Esophagus muscularis mucosa (tissue), 4 donors: Measurements from ENCODE around the gene LRP2. TPM values are rescaled to one million over a fixed set of nuclear protein-coding genes. Genes with fewer than 3 reads are reported as not detected.

ENCODE experiments used
- DNase-seq: peaks from one replicate; pipeline ENCODE4 v3.0.0-alpha.2; 2017; ENCODE audit errors: extremely low spot score
- H3K27ac ChIP-seq, 4 donors: fragments of 200-600 bp; sonication (generic); replicated peaks in 1 of 4; 1 replicate in 3 of 4; 2 replicates in 1 of 4; pipeline ENCODE4 v1.5.1; 2016 to 2019; ENCODE audit warnings: mild to moderate bottlenecking in 1 of 4
- H3K27me3 ChIP-seq, 4 donors: fragments of 200-600 bp; sonication (generic); one replicate each; pipeline versions ENCODE4 v1.5.1 to v1.6.0; 2016 to 2019
- H3K36me3 ChIP-seq, 4 donors: fragments of 200-600 bp; sonication (generic); one replicate each; pipeline ENCODE4 v1.5.1; 2016 to 2019
- H3K4me1 ChIP-seq, 4 donors: fragments of 200-600 bp; sonication (generic); one replicate each; pipeline ENCODE4 v1.5.1; 2016 to 2019
- H3K4me3 ChIP-seq, 4 donors: fragments of 200-600 bp; sonication (generic); 1 replicate in 2 of 4; 2 replicates in 2 of 4; pipeline ENCODE4 v1.5.1; 2016 to 2019; ENCODE audit warnings: mild to moderate bottlenecking in 4 of 4, moderate library complexity in 1 of 4
- H3K9me3 ChIP-seq, 4 donors: fragments of 200-600 bp; sonication (generic); 1 replicate in 3 of 4; 2 replicates in 1 of 4; pipeline ENCODE4 v1.5.1; 2016 to 2019
- CTCF ChIP-seq, 3 experiments: fragments of 200-600 bp in 2 of 3; fragments of 450-650 bp in 1 of 3; sonication (generic) in 2 of 3; IDR thresholded peaks; one replicate each; pipeline ENCODE4 v1.5.1; 2017 to 2019; ENCODE audit warnings: antibody characterized with exemption in 3 of 3, mild to moderate bottlenecking in 2 of 3, moderate library complexity in 1 of 3
- EP300 ChIP-seq: sonication (generic); formaldehyde crosslinking; IDR thresholded peaks from one replicate; pipeline ENCODE4 v1.6.1; 2017; ENCODE audit warnings: antibody characterized with exemption
- POLR2A ChIP-seq: fragments of 450-650 bp; IDR thresholded peaks from one replicate; pipeline ENCODE4 v1.6.1; 2017; ENCODE audit warnings: antibody characterized with exemption, moderate library complexity, mild to moderate bottlenecking, low read depth
- POLR2AphosphoS5 ChIP-seq, 2 donors: sonication (generic); formaldehyde crosslinking; IDR thresholded peaks; one replicate each; pipeline ENCODE4 v1.6.1; 2017; ENCODE audit warnings: antibody characterized with exemption in 2 of 2
- WGBS: methylation state at CpG from one replicate; pipeline ENCODE4 v1.1.5; 2018; 5-methylcytosine and 5-hydroxymethylcytosine counted together
- intact Hi-C: fragments of 100-400 bp; cut with DNase I; formaldehyde crosslinking; loops from one replicate; pipeline ENCODE4 v1.15.1; 2023
- total RNA-seq, 4 donors: library from RNA; depleted of rRNA; stranded (reverse); fragments of >200 nt; gene quantifications; one replicate each; pipeline versions ENCODE4 v1.1.0 to v1.2.1, GENCODE V29; 2016

Gene LRP2
- total RNA-seq, 4 donors from 2014 or later = not detected

GRCh38 chr2:169393068-169393590 lies 30.8 kb upstream of the LRP2 start:
- intact Hi-C loops = no loop called here
- Histone ChIP-seq H3K27me3 (no peaks in the 10 kb centered on the region), H3K4me3 (no peak overlapping the region), H3K4me1 (no peaks in the 10 kb centered on the region), H3K36me3 (no peaks in the 10 kb centered on the region), H3K9me3 (no peaks in the 10 kb centered on the region), H3K27ac (no peak overlapping the region)
- TF ChIP-seq EP300 = no peak
- TF ChIP-seq CTCF (IDR thresholded peaks at IDR 0.05) = no peak
- TF ChIP-seq POLR2A = no peak
- no peak for TF ChIP-seq POLR2AphosphoS5 (IDR thresholded peaks at IDR 0.05)
- 41% methylated on average over 7 of the region's 7 CpGs for WGBS
- DNase-seq = no peak

- Histone ChIP-seq H3K36me3 (no peaks in the 10 kb centered on the region), H3K4me1 (no peaks in the 10 kb centered on the region), H3K9me3 (no peaks in the 10 kb centered on the region), H3K27ac (no peak overlapping the region), H3K27me3 (no peaks in the 10 kb centered on the region), H3K4me3 (no peak overlapping the region)
- DNase-seq = no peak
- intact Hi-C loops = no loop called here
- TF ChIP-seq POLR2A (no peak), EP300 (no peak), CTCF (IDR thresholded peaks at IDR 0.05) (no peak), POLR2AphosphoS5 (IDR thresholded peaks at IDR 0.05) (no peak)
- WGBS = 76% methylated on average over 1 of the region's 1 CpG
These were observed 28.9 kb upstream of the LRP2 start for GRCh38 chr2:169391236-169391635.

DNA sequence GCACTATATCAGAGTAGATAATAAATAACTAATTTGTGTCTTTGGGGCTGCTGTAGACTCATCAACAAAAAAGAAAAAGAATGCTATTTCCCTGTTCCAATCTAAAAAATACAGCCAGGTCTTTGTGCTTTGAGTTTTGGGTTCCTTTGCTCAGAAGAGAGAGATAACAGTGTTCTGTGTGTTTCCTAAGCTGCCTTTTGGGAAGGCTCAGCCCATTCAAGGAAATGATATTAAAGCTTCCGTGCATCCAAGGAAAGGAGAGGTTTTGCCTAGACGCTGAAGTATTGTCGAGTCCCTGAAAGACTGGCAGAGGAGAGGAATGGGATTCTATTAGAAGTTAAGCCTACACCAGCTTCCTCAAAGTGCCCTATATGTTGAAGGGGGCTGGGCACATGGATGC lies 25.8 kb upstream of the LRP2 start:
- Histone ChIP-seq H3K36me3 (no peaks in the 10 kb centered on the region), H3K27me3 (no peaks in the 10 kb centered on the region), H3K9me3 (no peaks in the 10 kb centered on the region), H3K4me1 (no peaks in the 10 kb centered on the region), H3K4me3 (no peak overlapping the region), H3K27ac (no peak overlapping the region)
- no peak for TF ChIP-seq POLR2AphosphoS5 (IDR thresholded peaks at IDR 0.05)
- TF ChIP-seq EP300 = no peak
- no peak for TF ChIP-seq POLR2A
- no peak for TF ChIP-seq CTCF (IDR thresholded peaks at IDR 0.05)
- intact Hi-C loops = no loop called here
- DNase-seq = no peak
- WGBS = 81% methylated on average over 3 of the region's 3 CpGs

GRCh38 chr2:169386722-169387121 lies 24.4 kb upstream of the LRP2 start:
- H3K27ac ChIP-seq = no peak overlapping the region
- intact Hi-C loops = no loop called here
- no peak for DNase-seq
- no peaks in the 10 kb centered on the region for H3K9me3 ChIP-seq
- TF ChIP-seq POLR2A (no peak), CTCF (IDR thresholded peaks at IDR 0.05) (no peak), EP300 (no peak), POLR2AphosphoS5 (IDR thresholded peaks at IDR 0.05) (no peak)
- no peaks in the 10 kb centered on the region for H3K27me3 ChIP-seq
- H3K36me3 ChIP-seq = no peaks in the 10 kb centered on the region
- WGBS = 60% methylated on average over 2 of the region's 2 CpGs
- no peaks in the 10 kb centered on the region for H3K4me1 ChIP-seq
- H3K4me3 ChIP-seq = no peak overlapping the region

- intact Hi-C loops = no loop called here
- 91% methylated on average over 6 of the region's 6 CpGs for WGBS
- no peaks in the 10 kb centered on the region for H3K9me3 ChIP-seq
These were observed 22.5 kb upstream of the LRP2 start for GRCh38 chr2:169384816-169385215.

More at GRCh38 chr2:169384816-169385215, 22.5 kb upstream of the LRP2 start:
- Histone ChIP-seq H3K27me3 (peaks cover 0 to 4% (median 0%) of the 10 kb centered on the region in 4 donors), H3K27ac (no peak overlapping the region), H3K4me3 (no peak overlapping the region), H3K36me3 (no peaks in the 10 kb centered on the region), H3K4me1 (no peaks in the 10 kb centered on the region)
- TF ChIP-seq EP300 (no peak), POLR2AphosphoS5 (IDR thresholded peaks at IDR 0.05) (no peak), POLR2A (no peak), CTCF (IDR thresholded peaks at IDR 0.05) (no peak)
- no peak for DNase-seq
